B cell (primary cell): ENCODE data around the gene NATD1. TPM values are rescaled to one million over a fixed set of nuclear protein-coding genes. Genes with fewer than 3 reads are reported as not detected.

Source experiments
- ATAC-seq: fragments of 200-7000 bp; cut with Tn5 transposase; one replicate; pipeline ENCODE4 v1.10.0; 2021; ENCODE audit warnings: low read depth, mild to moderate bottlenecking, moderate number of reproducible peaks, moderate library complexity
- CTCF ChIA-PET: fragments of 350-600 bp; sonication (Branson Sonifier 250); formaldehyde crosslinking; loops from one replicate; lab custom pipeline; 2021; ENCODE audit warnings: antibody characterized with exemption, inconsistent platforms; lab: Charles Lee
- POLR2A ChIA-PET: fragments of 350-600 bp; sonication (Branson Sonifier 250); formaldehyde crosslinking; loops from one replicate; lab custom pipeline; 2021; ENCODE audit warnings: antibody characterized with exemption; lab: Charles Lee
- DNase-seq: peaks from one replicate; pipeline ENCODE4 v3.0.0; 2013
- H2AFZ ChIP-seq: 2 replicates; pipeline ENCODE4 v1.6.1; 2012; ENCODE audit warnings: mild to moderate bottlenecking, low read depth, low read length; ENCODE audit not compliant: insufficient read depth, poor library complexity, severe bottlenecking
- H3K27ac ChIP-seq, 2 donors: 1 replicate in 1 of 2; 2 replicates in 1 of 2; pipeline ENCODE4 v1.5.1; 2012 to 2013; ENCODE audit warnings: low read length in 2 of 2, mild to moderate bottlenecking in 2 of 2, moderate library complexity in 1 of 2
- H3K27me3 ChIP-seq, 4 experiments: fragments of 200-600 bp in 1 of 4; sonication (generic) in 1 of 4; replicated peaks in 1 of 4; 1 replicate in 2 of 4; 2 replicates in 2 of 4; pipeline versions ENCODE4 v1.6.1 to v1.7.0; 2013 to 2016; ENCODE audit warnings: low read length in 3 of 4, mild to moderate bottlenecking in 2 of 4, mixed read lengths in 1 of 4, moderate library complexity in 1 of 4; ENCODE audit not compliant: insufficient read depth in 4 of 4, control insufficient read depth in 3 of 4; ENCODE audit errors: control extremely low read depth in 1 of 4
- H3K36me3 ChIP-seq, 2 experiments: replicated peaks in 1 of 2; 1 replicate in 1 of 2; 2 replicates in 1 of 2; pipeline versions ENCODE4 v1.6.1 to v1.7.1; 2013; ENCODE audit warnings: low read length in 1 of 2; ENCODE audit not compliant: insufficient read depth in 2 of 2, control insufficient read depth in 1 of 2; ENCODE audit errors: control extremely low read depth in 1 of 2, extremely low read depth in 1 of 2
- H3K4me1 ChIP-seq, 2 donors: fragments of 200-600 bp in 1 of 2; sonication (generic) in 1 of 2; 1 replicate in 1 of 2; 2 replicates in 1 of 2; pipeline versions ENCODE4 v1.5.1 to v1.6.1; 2013 to 2017; ENCODE audit warnings: low read length in 2 of 2; ENCODE audit not compliant: control insufficient read depth in 2 of 2, insufficient read depth in 2 of 2
- H3K4me2 ChIP-seq: replicated peaks from 2 replicates; pipeline ENCODE3; 2012; ENCODE audit warnings: mild to moderate bottlenecking, low read depth, low read length; ENCODE audit not compliant: poor library complexity, severe bottlenecking
- H3K4me3 ChIP-seq, 5 experiments: fragments of 200-600 bp in 1 of 5; sonication (generic) in 1 of 5; 1 replicate in 3 of 5; 2 replicates in 2 of 5; pipeline versions ENCODE4 v1.5.1 to v1.7.0; 2011 to 2016; ENCODE audit warnings: low read length in 4 of 5, mild to moderate bottlenecking in 4 of 5, low read depth in 2 of 5, control low read depth in 1 of 5, moderate library complexity in 1 of 5; ENCODE audit not compliant: insufficient read depth in 1 of 5; ENCODE audit errors: control extremely low read depth in 1 of 5, extremely low read depth in 1 of 5
- H3K79me2 ChIP-seq: fragments of 200-600 bp; sonication (generic); one replicate; pipeline ENCODE4 v1.6.0; 2016; ENCODE audit warnings: low read length; ENCODE audit not compliant: control insufficient read depth, insufficient read depth
- H3K9ac ChIP-seq: fragments of 200-600 bp; sonication (generic); 2 replicates; pipeline ENCODE4 v1.6.1; 2017; ENCODE audit warnings: mild to moderate bottlenecking, low read length, moderate library complexity
- H3K9me3 ChIP-seq, 3 donors: one replicate each; pipeline versions ENCODE4 v1.6.1 to v1.7.1; 2013; ENCODE audit warnings: low read length in 2 of 3; ENCODE audit not compliant: control insufficient read depth in 2 of 3, insufficient read depth in 1 of 3; ENCODE audit errors: control extremely low read depth in 1 of 3
- H4K20me1 ChIP-seq: 2 replicates; pipeline ENCODE4 v1.6.0; 2012; ENCODE audit warnings: mild to moderate bottlenecking, low read length; ENCODE audit not compliant: insufficient read depth, control insufficient read depth, poor library complexity, severe bottlenecking
- H3K27ac Mint-ChIP-seq: one replicate; pipeline ENCODE4 v1.8.0; 2021; ENCODE audit warnings: mixed read lengths
- H3K27me3 Mint-ChIP-seq: one replicate; pipeline ENCODE4 v1.8.0; 2021; ENCODE audit warnings: mixed read lengths
- H3K4me1 Mint-ChIP-seq: one replicate; pipeline ENCODE4 v1.8.0; 2021; ENCODE audit warnings: mixed read lengths
- H3K4me3 Mint-ChIP-seq: one replicate; pipeline ENCODE4 v1.8.0; 2021; ENCODE audit warnings: mixed read lengths
- H3K9me3 Mint-ChIP-seq: one replicate; pipeline ENCODE4 v1.8.0; 2022; ENCODE audit warnings: mixed read lengths; ENCODE audit not compliant: insufficient read depth
- EZH2 ChIP-seq: IDR thresholded peaks from 2 replicates; pipeline ENCODE4 v1.6.1; 2012; ENCODE audit warnings: borderline replicate concordance, low read depth, mild to moderate bottlenecking, moderate library complexity, low read length; ENCODE audit not compliant: insufficient read depth, poor library complexity, severe bottlenecking
- WGBS: methylation state at CpG from one replicate; pipeline ENCODE4 v1.1.5; 2013; ENCODE audit warnings: missing lambda C conversion rate; ENCODE audit not compliant: insufficient coverage; 5-methylcytosine and 5-hydroxymethylcytosine counted together
- intact Hi-C: fragments of 100-400 bp; cut with micrococcal nuclease; formaldehyde crosslinking; loops from one replicate; pipeline ENCODE4 v1.10.0; 2022
- polyA plus RNA-seq: library from polyadenylated mRNA; depleted of rRNA; stranded (reverse); fragments of >200 nt; gene quantifications from 2 replicates; pipeline ENCODE4 v1.2.3, GENCODE V29; 2012
- total RNA-seq, 2 donors: library from RNA; stranded (reverse); fragments of 120-200 nt in 1 of 2; gene quantifications; 1 replicate in 1 of 2; 2 replicates in 1 of 2; pipeline versions ENCODE4 v1.2.3 to v1.2.4, GENCODE V29; 2013 to 2022
- TF ChIP-seq, protein P1 (sequence below): fragments of 200-600 bp; IDR thresholded peaks from one replicate; pipeline ENCODE4 v1.8.0; 2022; ENCODE audit warnings: antibody characterized with exemption, mild to moderate bottlenecking

NATD1 gene
- total and polyA plus RNA-seq, 2 donors (not counting 1 experiment from before 2014, with no cell fraction given): 2.0 to 6.7 TPM

GRCh38 chr17:21241564-21241963 lies 11.6 kb downstream of the NATD1 start:
- no peak overlapping the region for H3K4me2 ChIP-seq
- ChIA-PET POLR2A (no interaction called here), CTCF (no interaction called here)
- no peaks in the 10 kb centered on the region for H4K20me1 ChIP-seq
- 95% methylated on average over 11 of the region's 11 CpGs for WGBS
- H3K36me3 ChIP-seq: peaks cover 0 to 2% of the 10 kb centered on the region in 2 experiments
- H3K9ac ChIP-seq: no peak overlapping the region
- Mint-ChIP-seq H3K4me1 (peaks cover 5% of the 10 kb centered on the region), H3K9me3 (no peaks in the 10 kb centered on the region), H3K4me3 (no peak overlapping the region), H3K27me3 (no peaks in the 10 kb centered on the region), H3K27ac (no peak overlapping the region)
- no peak overlapping the region for H3K4me3 ChIP-seq
- intact Hi-C loops: no loop called here
- no peak for DNase-seq
- no peak overlapping the region for H2AFZ ChIP-seq
- no peak for ATAC-seq
- peaks cover 0 to 3% of the 10 kb centered on the region in 2 donors for H3K4me1 ChIP-seq
- TF ChIP-seq, protein P1, sequence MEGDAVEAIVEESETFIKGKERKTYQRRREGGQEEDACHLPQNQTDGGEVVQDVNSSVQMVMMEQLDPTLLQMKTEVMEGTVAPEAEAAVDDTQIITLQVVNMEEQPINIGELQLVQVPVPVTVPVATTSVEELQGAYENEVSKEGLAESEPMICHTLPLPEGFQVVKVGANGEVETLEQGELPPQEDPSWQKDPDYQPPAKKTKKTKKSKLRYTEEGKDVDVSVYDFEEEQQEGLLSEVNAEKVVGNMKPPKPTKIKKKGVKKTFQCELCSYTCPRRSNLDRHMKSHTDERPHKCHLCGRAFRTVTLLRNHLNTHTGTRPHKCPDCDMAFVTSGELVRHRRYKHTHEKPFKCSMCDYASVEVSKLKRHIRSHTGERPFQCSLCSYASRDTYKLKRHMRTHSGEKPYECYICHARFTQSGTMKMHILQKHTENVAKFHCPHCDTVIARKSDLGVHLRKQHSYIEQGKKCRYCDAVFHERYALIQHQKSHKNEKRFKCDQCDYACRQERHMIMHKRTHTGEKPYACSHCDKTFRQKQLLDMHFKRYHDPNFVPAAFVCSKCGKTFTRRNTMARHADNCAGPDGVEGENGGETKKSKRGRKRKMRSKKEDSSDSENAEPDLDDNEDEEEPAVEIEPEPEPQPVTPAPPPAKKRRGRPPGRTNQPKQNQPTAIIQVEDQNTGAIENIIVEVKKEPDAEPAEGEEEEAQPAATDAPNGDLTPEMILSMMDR: no peak
- no peak for TF ChIP-seq EZH2
- H3K27ac ChIP-seq: no peak overlapping the region
- H3K27me3 ChIP-seq: no peaks in the 10 kb centered on the region
- no peaks in the 10 kb centered on the region for H3K79me2 ChIP-seq
- H3K9me3 ChIP-seq: no peaks in the 10 kb centered on the region

DNA sequence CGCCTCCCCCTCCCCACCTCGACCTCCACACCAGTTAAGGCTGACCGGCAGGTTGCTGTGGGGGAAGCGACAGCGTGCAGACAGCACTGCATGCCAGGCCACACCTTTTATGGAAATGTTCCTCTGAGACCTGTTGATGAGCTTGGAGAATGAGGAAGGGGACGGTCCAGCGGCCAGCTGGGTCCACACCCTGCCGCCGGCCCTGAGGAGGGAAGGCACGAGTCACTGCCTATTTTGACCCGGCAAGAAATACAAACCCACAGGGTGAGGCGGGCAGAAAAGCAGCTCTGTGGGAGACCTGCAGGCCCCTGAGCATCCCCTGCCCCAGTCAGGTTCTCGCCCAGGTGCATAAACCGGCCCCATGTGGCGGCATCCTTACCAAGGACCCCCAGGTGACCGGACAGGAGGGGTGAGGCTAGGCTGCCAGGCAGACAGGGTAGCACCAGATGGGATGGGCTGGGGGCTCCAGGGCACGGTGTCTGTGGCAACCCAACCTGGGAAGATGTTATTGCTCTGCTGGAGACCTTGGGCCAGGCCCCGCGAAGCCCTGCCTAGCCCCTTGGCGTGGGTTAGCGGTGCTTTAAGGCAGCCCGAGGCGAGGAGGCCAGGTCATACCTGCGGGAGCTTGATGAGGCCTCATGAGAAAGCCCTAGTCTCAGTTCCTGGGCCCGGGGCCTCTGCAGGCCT lies 12.7 kb downstream of the NATD1 start:
- Mint-ChIP-seq H3K4me3 (no peak overlapping the region), H3K4me1 (peaks cover 1% of the 10 kb centered on the region), H3K9me3 (no peaks in the 10 kb centered on the region), H3K27ac (no peak overlapping the region), H3K27me3 (no peaks in the 10 kb centered on the region)
- ATAC-seq (no peak), DNase-seq (no peak)
- intact Hi-C loops: no loop called here
- H3K27ac ChIP-seq: no peak overlapping the region
- TF ChIP-seq, protein P1: no peak
- no peak for TF ChIP-seq EZH2
- no peaks in the 10 kb centered on the region for H3K4me1 ChIP-seq
- H3K9me3 ChIP-seq: no peaks in the 10 kb centered on the region
- H3K4me3 ChIP-seq: no peak overlapping the region
- H3K79me2 ChIP-seq: no peaks in the 10 kb centered on the region
- no peaks in the 10 kb centered on the region for H3K27me3 ChIP-seq
- no peak overlapping the region for H2AFZ ChIP-seq
- no peak overlapping the region for H3K9ac ChIP-seq
- 84% methylated on average over 23 of the region's 25 CpGs for WGBS
- no peak overlapping the region for H3K4me2 ChIP-seq
- H4K20me1 ChIP-seq: no peaks in the 10 kb centered on the region
- ChIA-PET POLR2A (no interaction called here), CTCF (interaction anchor here (0.6 to 0.8 kb wide), 2 partner anchors 122 to 133 kb away, joined by 3 read pairs; no protein-coding TSS in a partner anchor)
- peaks cover 0 to 2% of the 10 kb centered on the region in 2 experiments for H3K36me3 ChIP-seq
